ENCODE measurements around the gene CDK5R1.

The CDK5R1 gene

GRCh38 chr17:32494621-32495358, 8.0 kb downstream of the CDK5R1 start:
- Mint-ChIP-seq H3K27me3 (ENCODE audit: low read depth) (peaks cover 10% of the 10 kb centered on the region), H3K27ac (no peak overlapping the region), H3K4me1 (peaks cover 49% of the 10 kb centered on the region), H3K36me3 (ENCODE audit: low read depth) (peaks cover 8% of the 10 kb centered on the region), H3K9me3 (no peaks in the 10 kb centered on the region), H3K4me3 (no peak overlapping the region)
- TF ChIP-seq, protein P1, sequence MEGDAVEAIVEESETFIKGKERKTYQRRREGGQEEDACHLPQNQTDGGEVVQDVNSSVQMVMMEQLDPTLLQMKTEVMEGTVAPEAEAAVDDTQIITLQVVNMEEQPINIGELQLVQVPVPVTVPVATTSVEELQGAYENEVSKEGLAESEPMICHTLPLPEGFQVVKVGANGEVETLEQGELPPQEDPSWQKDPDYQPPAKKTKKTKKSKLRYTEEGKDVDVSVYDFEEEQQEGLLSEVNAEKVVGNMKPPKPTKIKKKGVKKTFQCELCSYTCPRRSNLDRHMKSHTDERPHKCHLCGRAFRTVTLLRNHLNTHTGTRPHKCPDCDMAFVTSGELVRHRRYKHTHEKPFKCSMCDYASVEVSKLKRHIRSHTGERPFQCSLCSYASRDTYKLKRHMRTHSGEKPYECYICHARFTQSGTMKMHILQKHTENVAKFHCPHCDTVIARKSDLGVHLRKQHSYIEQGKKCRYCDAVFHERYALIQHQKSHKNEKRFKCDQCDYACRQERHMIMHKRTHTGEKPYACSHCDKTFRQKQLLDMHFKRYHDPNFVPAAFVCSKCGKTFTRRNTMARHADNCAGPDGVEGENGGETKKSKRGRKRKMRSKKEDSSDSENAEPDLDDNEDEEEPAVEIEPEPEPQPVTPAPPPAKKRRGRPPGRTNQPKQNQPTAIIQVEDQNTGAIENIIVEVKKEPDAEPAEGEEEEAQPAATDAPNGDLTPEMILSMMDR (IDR thresholded peaks at IDR 0.05; ENCODE audit: unreplicated experiment in 3 of 3), result no peak

DNA sequence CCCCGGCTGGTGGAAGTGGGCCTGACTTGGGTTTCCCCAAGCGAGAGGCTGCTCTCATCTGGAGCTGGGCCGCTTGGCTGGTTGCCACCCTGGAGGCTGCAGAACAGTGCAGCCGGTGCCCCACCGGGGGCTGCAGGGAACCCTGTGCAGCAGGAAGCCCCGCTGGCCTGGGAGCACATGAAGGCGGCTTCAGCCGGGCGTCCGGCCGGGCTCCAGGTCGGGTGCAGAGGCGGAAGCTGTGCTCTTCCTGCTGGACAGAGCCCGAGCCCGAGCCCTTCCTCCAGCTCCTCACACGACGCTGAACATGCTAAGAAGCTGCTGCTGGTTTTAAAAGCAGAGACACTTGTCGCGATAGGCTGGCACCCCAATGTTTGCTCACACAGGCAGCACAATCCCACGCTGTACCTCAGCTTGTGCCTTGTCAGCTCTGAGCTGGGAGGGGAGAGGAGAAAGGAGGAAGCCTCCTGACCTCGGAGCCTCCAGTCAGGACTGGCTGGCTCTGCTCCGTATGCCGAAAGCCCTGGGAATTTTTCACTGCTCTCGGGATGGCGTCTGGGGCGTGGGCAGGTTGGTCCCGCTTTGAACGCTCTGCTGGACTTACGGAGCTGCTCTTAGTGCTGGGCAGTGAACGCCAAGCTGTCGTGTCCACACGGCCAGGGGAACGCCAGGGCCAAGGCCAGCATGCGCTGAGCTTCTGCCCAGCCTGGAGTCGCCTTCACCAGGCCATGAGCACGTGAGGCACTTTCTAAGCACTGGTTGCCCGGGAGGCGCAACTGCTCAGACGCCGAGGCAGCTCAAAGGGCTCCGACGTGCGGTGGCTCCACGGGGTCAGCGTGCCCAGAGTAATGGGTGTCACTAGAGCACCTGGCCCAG, 8.8 kb downstream of the CDK5R1 start:
- no peaks in the 10 kb centered on the region for H3K9me3 Mint-ChIP-seq
- peaks cover 8% of the 10 kb centered on the region for H3K36me3 Mint-ChIP-seq (ENCODE audit: low read depth)
- H3K27me3 Mint-ChIP-seq (ENCODE audit: low read depth), result peaks cover 10% of the 10 kb centered on the region
- H3K27ac Mint-ChIP-seq, result no peak overlapping the region
- TF ChIP-seq, protein P1 (IDR thresholded peaks at IDR 0.05; ENCODE audit: unreplicated experiment in 3 of 3), result no peak
- peaks cover 43% of the 10 kb centered on the region for H3K4me1 Mint-ChIP-seq
- H3K4me3 Mint-ChIP-seq, result no peak overlapping the region

- Mint-ChIP-seq H3K27me3 (ENCODE audit: low read depth) (peaks cover 10% of the 10 kb centered on the region), H3K36me3 (ENCODE audit: low read depth) (peaks cover 8% of the 10 kb centered on the region), H3K9me3 (no peaks in the 10 kb centered on the region), H3K27ac (no peak overlapping the region), H3K4me3 (no peak overlapping the region), H3K4me1 (peaks cover 38% of the 10 kb centered on the region)
- TF ChIP-seq, protein P1 (IDR thresholded peaks at IDR 0.05; ENCODE audit: unreplicated experiment in 3 of 3), result no peak
Measured at GRCh38 chr17:32496395-32497073, 9.7 kb downstream of the CDK5R1 start.

DNA sequence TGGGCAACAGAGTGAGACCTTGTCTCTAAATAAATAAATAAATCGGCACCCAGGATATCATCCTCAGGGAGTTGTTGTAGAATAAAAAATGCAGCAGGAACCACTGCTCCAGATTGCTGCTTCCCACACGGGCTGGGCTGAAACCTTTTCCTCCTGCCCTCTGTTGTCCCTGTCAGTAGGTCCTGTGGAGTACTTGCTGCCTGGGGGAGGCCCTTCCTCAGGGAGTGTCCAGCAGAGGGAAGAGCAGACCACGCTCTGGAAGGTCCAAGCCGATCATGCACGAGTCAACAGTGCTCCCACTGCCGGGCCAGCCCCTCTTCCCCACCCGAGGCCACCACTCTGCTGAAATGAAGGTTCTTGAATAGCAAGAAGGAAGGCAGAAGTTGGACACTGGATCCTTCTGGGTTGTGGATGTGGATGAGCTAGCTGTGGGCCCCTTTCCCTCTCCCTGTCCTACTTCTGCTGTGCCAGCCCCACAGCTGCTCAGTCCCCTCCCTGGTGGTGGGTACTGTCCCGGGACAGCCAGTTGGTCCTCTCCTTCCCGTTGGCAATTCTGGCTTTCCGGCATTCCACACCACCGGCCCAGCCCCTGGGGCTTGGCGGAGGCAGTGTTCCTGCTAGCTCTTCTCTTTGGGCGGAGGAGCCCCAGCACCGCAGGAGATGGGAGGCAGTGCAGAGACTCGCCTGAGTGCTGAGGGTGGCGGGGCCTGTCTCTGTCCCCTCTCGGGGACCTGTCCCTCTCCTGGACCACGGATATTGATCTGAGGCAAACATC, 10.8 kb downstream of the CDK5R1 start:
- TF ChIP-seq, protein P1 (IDR thresholded peaks at IDR 0.05; ENCODE audit: unreplicated experiment in 3 of 3), result no peak
- Mint-ChIP-seq H3K9me3 (no peaks in the 10 kb centered on the region), H3K27me3 (ENCODE audit: low read depth) (peaks cover 7% of the 10 kb centered on the region), H3K4me1 (peaks cover 39% of the 10 kb centered on the region), H3K36me3 (ENCODE audit: low read depth) (peaks cover 2% of the 10 kb centered on the region), H3K4me3 (peak overlapping the region in 1 of 3 experiments; percentile 26), H3K27ac (no peak overlapping the region)

DNA sequence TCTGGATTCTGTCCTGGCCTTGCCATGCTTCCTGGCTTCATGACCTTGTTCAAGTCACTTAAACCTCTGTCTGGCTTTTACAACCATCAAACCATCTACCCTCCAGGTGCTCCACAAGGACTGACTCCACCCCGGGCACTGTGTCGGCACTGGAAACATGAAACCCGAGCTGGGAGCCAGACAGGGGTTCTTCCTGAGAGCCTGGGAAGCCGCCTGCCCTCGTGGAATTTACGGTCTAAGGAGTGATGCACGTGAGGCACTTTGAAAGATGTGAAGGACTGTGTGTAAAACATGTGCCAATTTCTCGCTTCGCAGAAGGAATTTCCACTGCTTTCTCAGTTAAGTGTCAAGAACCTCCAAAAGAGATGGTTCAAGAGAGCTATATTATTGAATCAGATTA, 11.6 kb downstream of the CDK5R1 start:
- TF ChIP-seq, protein P1 (IDR thresholded peaks at IDR 0.05; ENCODE audit: unreplicated experiment in 3 of 3), result no peak
- Mint-ChIP-seq H3K27ac (no peak overlapping the region), H3K9me3 (no peaks in the 10 kb centered on the region), H3K36me3 (ENCODE audit: low read depth) (no peaks in the 10 kb centered on the region), H3K4me1 (peaks cover 41% of the 10 kb centered on the region), H3K4me3 (no peak overlapping the region), H3K27me3 (ENCODE audit: low read depth) (peaks cover 7% of the 10 kb centered on the region)
